Measurements from ENCODE around the gene KRT26. TPM values are rescaled to one million over a fixed set of nuclear protein-coding genes. Genes with fewer than 3 reads are reported as not detected.

KRT26 gene
- total RNA-seq, 3 donors from 2014 or later = not detected

GRCh38 chr17:40812639-40813038, 40.6 kb upstream of the KRT26 start:
- ATAC-seq = no peak

GRCh38 chr17:40810494-40810893, 38.5 kb upstream of the KRT26 start:
- no peak for TF ChIP-seq CTCF (IDR thresholded peaks at IDR 0.05)
- intact Hi-C loops (cut with DNase I, micrococcal nuclease) = no loop called here
- ATAC-seq (no peak), DNase-seq (no peak)
- Histone ChIP-seq H3K36me3 (ENCODE audit: low read depth) (no peaks in the 10 kb centered on the region), H3K4me3 (no peak overlapping the region), H3K4me1 (ENCODE audit: low read depth) (no peaks in the 10 kb centered on the region), H3K9me3 (no peaks in the 10 kb centered on the region)

More at GRCh38 chr17:40812639-40813038, 40.6 kb upstream of the KRT26 start:
- DNase-seq = no peak
- no peak for TF ChIP-seq CTCF (IDR thresholded peaks at IDR 0.05)
- H3K4me3 ChIP-seq = no peak overlapping the region
- intact Hi-C loops (cut with DNase I, micrococcal nuclease) = no loop called here
- H3K9me3 ChIP-seq = no peaks in the 10 kb centered on the region
- H3K36me3 ChIP-seq (ENCODE audit: low read depth) = no peaks in the 10 kb centered on the region
- H3K4me1 ChIP-seq (ENCODE audit: low read depth) = no peaks in the 10 kb centered on the region

- no peaks in the 10 kb centered on the region for H3K4me1 ChIP-seq (ENCODE audit: low read depth)
- no peaks in the 10 kb centered on the region for H3K36me3 ChIP-seq (ENCODE audit: low read depth)
- no peak for TF ChIP-seq CTCF (IDR thresholded peaks at IDR 0.05)
- intact Hi-C loops (cut with DNase I, micrococcal nuclease) = no loop called here
- H3K9me3 ChIP-seq = no peaks in the 10 kb centered on the region
- DNase-seq (no peak), ATAC-seq (no peak)
- H3K4me3 ChIP-seq = no peak overlapping the region
Measured at GRCh38 chr17:40809721-40810421, 37.9 kb upstream of the KRT26 start.

- Histone ChIP-seq H3K4me1 (ENCODE audit: low read depth) (no peaks in the 10 kb centered on the region), H3K4me3 (no peak overlapping the region), H3K36me3 (ENCODE audit: low read depth) (no peaks in the 10 kb centered on the region), H3K9me3 (no peaks in the 10 kb centered on the region)
- no peak for TF ChIP-seq CTCF (IDR thresholded peaks at IDR 0.05)
- DNase-seq = no peak
- no peak for ATAC-seq
- intact Hi-C loops (cut with DNase I, micrococcal nuclease) = no loop called here
Measured at GRCh38 chr17:40806131-40806530, 34.1 kb upstream of the KRT26 start.

- intact Hi-C loops (cut with DNase I, micrococcal nuclease) = loop anchor here in 1 of 2 donors (5.0 kb wide), 1 partner anchor 864 kb away; no protein-coding TSS in a partner anchor
- TF ChIP-seq CTCF (IDR thresholded peaks at IDR 0.05) = peak; percentile 65
Measured at GRCh38 chr17:40803617-40804082, 31.6 kb upstream of the KRT26 start.

More at GRCh38 chr17:40803617-40804082, 31.6 kb upstream of the KRT26 start:
- DNase-seq (peak; percentile 78 to 92 (median 86)), ATAC-seq (peak; percentile 100)
- Histone ChIP-seq H3K4me3 (no peak overlapping the region), H3K36me3 (ENCODE audit: low read depth) (no peaks in the 10 kb centered on the region), H3K4me1 (ENCODE audit: low read depth) (no peaks in the 10 kb centered on the region), H3K9me3 (no peaks in the 10 kb centered on the region)

Measured in mucosa of descending colon (tissue), 3 donors.